ENCODE measurements around the gene IGFBPL1. TPM values are rescaled to one million over a fixed set of nuclear protein-coding genes. Genes with fewer than 3 reads are reported as not detected.

Gene IGFBPL1
- total and polyA plus RNA-seq, 2 of the 8 experiments (the other 6 are each of a cell fraction or from before 2014, with no cell fraction given): 31.3 to 33.8 TPM

- 73% methylated on average over 3 of the region's 3 CpGs; no CpG with 5 or more reads in 1 of the 2 experiments for WGBS, 2 experiments (ENCODE audit: extremely low coverage in 1 of 2, insufficient coverage in 1 of 2, insufficient read length in 1 of 2, insufficient replicate concordance in 2 of 2, low coverage in 1 of 2, low lambda C conversion rate in 2 of 2, missing lambda C conversion rate in 1 of 2)
- Histone ChIP-seq H4K91ac (replicated peaks; ENCODE audit: insufficient read length, low read length) (no peak overlapping the region), H3K23me2 (ENCODE audit: low read depth, low read length) (no peaks in the 10 kb centered on the region), H3K18ac (ENCODE audit: extremely low read depth, low read length) (no peak overlapping the region; the same call in 1 of the 2 replicates), H2AK5ac (ENCODE audit: low read depth, low read length) (no peak overlapping the region), H2BK20ac (ENCODE audit: low read length) (no peak overlapping the region), H3K9ac (replicated peaks in 1 of 4; ENCODE audit: extremely low read depth in 1 of 4, low read depth in 3 of 4, low read length in 3 of 4) (no peak overlapping the region), H3K4ac (replicated peaks; ENCODE audit: insufficient read length, low read depth, low read length) (no peak overlapping the region), H3K4me2 (ENCODE audit: insufficient read depth in 1 of 2, low read depth in 2 of 2, low read length in 2 of 2) (no peak overlapping the region), H3K27me3 (replicated peaks in 1 of 4; ENCODE audit: control insufficient read depth in 3 of 4, extremely low read depth in 1 of 4, insufficient read depth in 3 of 4, low read length in 3 of 4) (peaks cover 0 to 4% (median under 1%) of the 10 kb centered on the region in 4 experiments; a peak in 3 of 7 replicates), H2BK15ac (ENCODE audit: low read length) (no peak overlapping the region), H4K5ac (ENCODE audit: insufficient read length, low read depth, low read length) (no peak overlapping the region), H4K20me1 (replicated peaks in 1 of 2; ENCODE audit: control insufficient read depth in 1 of 2, insufficient read depth in 2 of 2, low read length in 2 of 2) (no peaks in the 10 kb centered on the region), H3K14ac (ENCODE audit: insufficient read length) (no peak overlapping the region), H3K79me1 (ENCODE audit: low read depth, low read length) (no peaks in the 10 kb centered on the region), H3K79me2 (ENCODE audit: control insufficient read depth in 1 of 2, insufficient read depth in 2 of 2, low read length in 2 of 2) (no peaks in the 10 kb centered on the region), H3K4me3 (ENCODE audit: extremely low read depth in 1 of 4, insufficient read depth in 2 of 4, low read depth in 3 of 4, low read length in 4 of 4) (no peak overlapping the region), H3K56ac (replicated peaks; ENCODE audit: insufficient read length, low read depth, low read length) (no peak overlapping the region), H3K4me1 (replicated peaks in 1 of 4; ENCODE audit: control insufficient read depth in 3 of 4, insufficient read depth in 4 of 4, low read length in 3 of 4) (no peaks in the 10 kb centered on the region), H2BK12ac (ENCODE audit: low read depth, low read length) (no peak overlapping the region), H2BK120ac (replicated peaks; ENCODE audit: low read depth, low read length) (no peak overlapping the region), H3K36me3 (ENCODE audit: control insufficient read depth in 2 of 4, insufficient read depth in 4 of 4, low read length in 3 of 4) (no peaks in the 10 kb centered on the region), H3K27ac (ENCODE audit: low read depth, low read length) (no peak overlapping the region), H3K9me3 (ENCODE audit: insufficient read depth in 2 of 2, low read depth in 1 of 2, low read length in 1 of 2) (0 out of 4 replicates have a peak, but pooled peaks cover 0 to 5% of the 10 kb centered on the region in 2 experiments), H2BK5ac (ENCODE audit: low read depth, low read length) (no peak overlapping the region), H2AFZ (ENCODE audit: low read length) (no peak overlapping the region), H4K8ac (ENCODE audit: extremely low read depth, insufficient read depth, low read length) (no peak overlapping the region), H3K23ac (ENCODE audit: insufficient read length) (no peak overlapping the region)
- ChIA-PET POLR2A (ENCODE audit: partially characterized antibody) (interaction anchor here (0.7 kb wide), 1 partner anchor 20 kb away, joined by 3 read pairs; no protein-coding TSS in a partner anchor), CTCF (ENCODE audit: partially characterized antibody) (interaction anchor here (0.7 to 6.2 kb wide), 7 partner anchors 8 to 521 kb away, joined by 3 to 50 read pairs (median 4); partner anchors contain the start of gene IGFBPL1)
- FAIRE-seq: no peak
- no peak for DNase-seq (ENCODE audit: low read depth in 1 of 2, low spot score in 2 of 2)
- TF ChIP-seq MAX (IDR thresholded peaks at IDR 0.05) (no peak), SRF (IDR thresholded peaks at IDR 0.05; ENCODE audit: low read depth, low read length) (no peak), PHF8 (conservative IDR thresholded peaks at IDR 0.05; ENCODE audit: low read depth, low read length) (no peak), CREB1 (IDR thresholded peaks at IDR 0.05) (no peak), CBX8 (IDR thresholded peaks at IDR 0.05; ENCODE audit: borderline replicate concordance, low read depth, low read length) (no peak), POLR2A (IDR thresholded peaks at IDR 0.05; ENCODE audit: control extremely low read depth in 1 of 2, low read depth in 2 of 2, low read length in 2 of 2) (no peak), SP2 (IDR thresholded peaks at IDR 0.05; ENCODE audit: low read length) (no peak), KDM1A (IDR thresholded peaks at IDR 0.05; ENCODE audit: borderline replicate concordance, low read length) (no peak), CHD1 (IDR thresholded peaks at IDR 0.05; ENCODE audit: low read depth, low read length) (no peak), TBP (IDR thresholded peaks at IDR 0.05; ENCODE audit: low read depth, low read length) (no peak), USF2 (IDR thresholded peaks at IDR 0.05; ENCODE audit: low read length) (no peak)
These were observed 10.1 kb upstream of the IGFBPL1 start for GRCh38 chr9:38434365-38434764.

Measured in H1 (cell line).